ENCODE results near the gene IQCK.

DNA sequence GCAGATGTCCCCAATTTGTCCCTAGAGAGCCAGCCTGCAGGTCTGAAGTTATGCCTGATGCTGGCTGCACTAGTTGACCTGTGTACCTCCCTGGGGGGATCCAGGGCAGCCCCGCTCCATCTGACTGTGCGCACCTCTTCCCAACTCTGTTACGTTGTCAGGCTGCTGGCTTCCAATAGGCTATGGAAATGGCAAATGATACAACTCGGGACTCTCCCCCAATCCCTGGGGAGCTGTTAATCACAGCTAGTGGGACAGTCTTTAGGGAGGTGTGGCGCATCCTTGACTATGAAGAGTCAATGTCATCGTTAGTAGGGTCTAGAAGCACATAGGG lies 136.4 kb downstream of the IQCK start:
- TF ChIP-seq CTCF (IDR thresholded peaks at IDR 0.05) (no peak), EP300 (IDR thresholded peaks at IDR 0.05) (no peak), POLR2AphosphoS5 (IDR thresholded peaks at IDR 0.05) (no peak)

Data from stomach (tissue), 4 donors.